Sigmoid colon (tissue), 6 donors: ENCODE results near the gene SMIM45.
A peak's percentile ranks its signal among the peaks of the same experiment; 100 is the strongest.

Experiments
- DNase-seq: peaks from one replicate; pipeline ENCODE4 v3.0.0-alpha.2; 2019
- H3K27ac ChIP-seq, 4 donors: fragments of 200-600 bp; sonication (generic); one replicate each; pipeline ENCODE4 v1.5.1; 2016 to 2019; ENCODE audit warnings: mild to moderate bottlenecking in 1 of 4
- H3K27me3 ChIP-seq, 3 donors: fragments of 200-600 bp; sonication (generic); one replicate each; pipeline ENCODE4 v1.5.1; 2019; ENCODE audit warnings: mild to moderate bottlenecking in 1 of 3
- H3K36me3 ChIP-seq, 4 donors: fragments of 200-600 bp; sonication (generic); one replicate each; pipeline ENCODE4 v1.5.1; 2016 to 2019
- H3K4me1 ChIP-seq, 4 donors: fragments of 200-600 bp; sonication (generic); one replicate each; pipeline ENCODE4 v1.5.1; 2017 to 2019
- H3K4me3 ChIP-seq, 4 donors: fragments of 200-600 bp; sonication (generic); one replicate each; pipeline ENCODE4 v1.5.1; 2017 to 2019; ENCODE audit warnings: mild to moderate bottlenecking in 2 of 4, moderate library complexity in 1 of 4
- H3K9me3 ChIP-seq, 4 donors: fragments of 200-600 bp in 3 of 4; sonication (generic) in 3 of 4; one replicate each; pipeline versions ENCODE4 v1.5.1 to v1.6.1; 2013 to 2019
- CTCF ChIP-seq, 4 experiments: fragments of 450-650 bp in 3 of 4; fragments of 200-600 bp in 1 of 4; IDR thresholded peaks; one replicate each; pipeline ENCODE4 v1.5.1; 2016 to 2019; ENCODE audit warnings: antibody characterized with exemption in 4 of 4, mild to moderate bottlenecking in 3 of 4, moderate library complexity in 2 of 4
- EP300 ChIP-seq, 4 donors: sonication (generic); formaldehyde crosslinking; IDR thresholded peaks; one replicate each; pipeline ENCODE4 v1.6.1; 2017; ENCODE audit warnings: antibody characterized with exemption in 4 of 4
- POLR2A ChIP-seq, 2 donors: fragments of 450-650 bp; IDR thresholded peaks; one replicate each; pipeline ENCODE4 v1.6.1; 2016; ENCODE audit warnings: antibody characterized with exemption in 2 of 2, mild to moderate bottlenecking in 2 of 2, moderate library complexity in 2 of 2
- POLR2AphosphoS5 ChIP-seq, 4 donors: sonication (generic); formaldehyde crosslinking; IDR thresholded peaks; one replicate each; pipeline ENCODE4 v1.6.1; 2017; ENCODE audit warnings: antibody characterized with exemption in 4 of 4
- WGBS, 2 donors: extraction: QIAGEN DNeasy Blood & Tissue Kit; methylation state at CpG; one replicate each; pipeline ENCODE4 v1.1.7; 2013; 5-methylcytosine and 5-hydroxymethylcytosine counted together
- intact Hi-C: fragments of 100-400 bp; cut with DNase I; formaldehyde crosslinking; loops from one replicate; pipeline ENCODE4 v1.15.1; 2023
- donor health status: healthy with polysubstance abuse.
- donor health status: healthy.

SMIM45 gene

GRCh38 chr22:41935015-41935351 is 17.0 kb upstream of the SMIM45 start:
- Histone ChIP-seq H3K9me3 (no peaks in the 10 kb centered on the region), H3K27ac (no peak overlapping the region), H3K36me3 (no peaks in the 10 kb centered on the region), H3K4me1 (peaks cover 0 to 11% (median 10%) of the 10 kb centered on the region in 4 donors), H3K4me3 (no peak overlapping the region), H3K27me3 (no peaks in the 10 kb centered on the region)
- intact Hi-C loops = no loop called here
- WGBS, 2 donors = 93 to 97% methylated on average over 4 of the region's 4 CpGs
- DNase-seq = no peak
- TF ChIP-seq POLR2AphosphoS5 (IDR thresholded peaks at IDR 0.05) (no peak), EP300 (IDR thresholded peaks at IDR 0.05) (no peak), CTCF (IDR thresholded peaks at IDR 0.05) (no peak), POLR2A (IDR thresholded peaks at IDR 0.05) (no peak)

GRCh38 chr22:41935509-41935908 is 16.4 kb upstream of the SMIM45 start:
- no peak for DNase-seq
- TF ChIP-seq CTCF (IDR thresholded peaks at IDR 0.05) (no peak), POLR2AphosphoS5 (IDR thresholded peaks at IDR 0.05) (no peak), POLR2A (IDR thresholded peaks at IDR 0.05) (no peak), EP300 (IDR thresholded peaks at IDR 0.05) (no peak)
- Histone ChIP-seq H3K9me3 (no peaks in the 10 kb centered on the region), H3K4me1 (peaks cover 0 to 11% (median 10%) of the 10 kb centered on the region in 4 donors), H3K36me3 (no peaks in the 10 kb centered on the region), H3K4me3 (no peak overlapping the region), H3K27ac (no peak overlapping the region), H3K27me3 (no peaks in the 10 kb centered on the region)
- WGBS, 2 donors = 89 to 95% methylated on average over 9 of the region's 9 CpGs
- intact Hi-C loops = no loop called here

- Histone ChIP-seq H3K27ac (no peak overlapping the region), H3K4me3 (no peak overlapping the region), H3K4me1 (peaks cover 0 to 16% (median 12%) of the 10 kb centered on the region in 4 donors), H3K36me3 (no peaks in the 10 kb centered on the region), H3K9me3 (no peaks in the 10 kb centered on the region), H3K27me3 (no peaks in the 10 kb centered on the region)
- no peak for TF ChIP-seq CTCF (IDR thresholded peaks at IDR 0.05)
- no peak for TF ChIP-seq POLR2A (IDR thresholded peaks at IDR 0.05)
- no peak for TF ChIP-seq EP300 (IDR thresholded peaks at IDR 0.05)
- TF ChIP-seq POLR2AphosphoS5 (IDR thresholded peaks at IDR 0.05) = no peak
- intact Hi-C loops = no loop called here
- WGBS, 2 donors = 82 to 93% methylated on average over 2 of the region's 2 CpGs
- DNase-seq = no peak
Observed at GRCh38 chr22:41936894-41937169, 15.1 kb upstream of the SMIM45 start.

- Histone ChIP-seq H3K4me3 (no peak overlapping the region), H3K27me3 (no peaks in the 10 kb centered on the region), H3K36me3 (no peaks in the 10 kb centered on the region), H3K9me3 (no peaks in the 10 kb centered on the region), H3K27ac (peak overlapping the region; percentile 20 to 67 (median 42)), H3K4me1 (peaks cover 0 to 16% (median 12%) of the 10 kb centered on the region in 4 donors)
- WGBS, 2 donors = 37 to 46% methylated on average over 13 of the region's 13 CpGs
- TF ChIP-seq CTCF (IDR thresholded peaks at IDR 0.05) (no peak), EP300 (IDR thresholded peaks at IDR 0.05) (no peak), POLR2AphosphoS5 (IDR thresholded peaks at IDR 0.05) (no peak), POLR2A (IDR thresholded peaks at IDR 0.05) (no peak)
- intact Hi-C loops = loop anchor here (2.0 kb wide), 1 partner anchor 117 kb away; no protein-coding TSS in a partner anchor
- no peak for DNase-seq
Observed at GRCh38 chr22:41939981-41940831, 11.7 kb upstream of the SMIM45 start.
